SK-N-SH (cell line): ENCODE results near the gene CALN1. TPM values are rescaled to one million over a fixed set of nuclear protein-coding genes. Genes with fewer than 3 reads are reported as not detected.

ENCODE experiments used
- CTCF ChIA-PET: fragments of 300-600, 350-600 bp; formaldehyde crosslinking; extraction: SDS; loops from one replicate; lab custom pipeline; 2021; lab: Yijun Ruan, JAX
- POLR2A ChIA-PET: fragments of 350-600 bp; sonication (Branson Sonifier 250); formaldehyde crosslinking; extraction: SDS; loops from one replicate; lab custom pipeline; 2020; ENCODE audit warnings: antibody characterized with exemption, inconsistent platforms; lab: Yijun Ruan, JAX
- DNase-seq: peaks from one replicate; pipeline ENCODE4 v3.0.0; 2012
- H2AFZ ChIP-seq: fragments of 200-600 bp; sonication (generic); 2 replicates; pipeline ENCODE4 v1.8.1; 2016; ENCODE audit warnings: antibody characterized with exemption, mild to moderate bottlenecking, low read depth
- H3F3A ChIP-seq: fragments of 200-600 bp; sonication (generic); replicated peaks from 2 replicates; pipeline ENCODE3; 2016; ENCODE audit warnings: antibody characterized with exemption, mild to moderate bottlenecking; ENCODE audit not compliant: insufficient read depth
- H3K27ac ChIP-seq, 2 experiments: fragments of 200-500 bp in 1 of 2; fragments of 200-600 bp in 1 of 2; sonication (Bioruptor generic) in 1 of 2; sonication (generic), shearing (Covaris generic) in 1 of 2; 2 replicates each; pipeline versions ENCODE4 v1.5.1 to v1.6.1; 2014 to 2016; ENCODE audit warnings: low read depth in 2 of 2, inconsistent platforms in 1 of 2, low read length in 1 of 2, mild to moderate bottlenecking in 1 of 2, mixed read lengths in 1 of 2
- H3K27me3 ChIP-seq: fragments of 200-600 bp; sonication (generic), shearing (Covaris generic); 2 replicates; pipeline ENCODE4 v1.6.1; 2016; ENCODE audit warnings: mixed run types; ENCODE audit not compliant: insufficient read depth
- H3K36me3 ChIP-seq, 2 experiments: fragments of 200-500 bp in 1 of 2; fragments of 200-600 bp in 1 of 2; sonication (Bioruptor generic) in 1 of 2; sonication (generic) in 1 of 2; replicated peaks in 1 of 2; 2 replicates each; pipeline versions ENCODE3 to v1.5.1; 2014 to 2016; ENCODE audit warnings: low read length in 1 of 2, mild to moderate bottlenecking in 1 of 2; ENCODE audit not compliant: insufficient read depth in 2 of 2, control insufficient read depth in 1 of 2
- H3K4me1 ChIP-seq, 2 experiments: fragments of 200-500 bp in 1 of 2; fragments of 200-600 bp in 1 of 2; sonication (Bioruptor generic) in 1 of 2; sonication (generic), shearing (Covaris generic) in 1 of 2; 2 replicates each; pipeline versions ENCODE4 v1.5.1 to v1.6.1; 2014 to 2016; ENCODE audit warnings: low read depth in 1 of 2, low read length in 1 of 2, mixed run types in 1 of 2; ENCODE audit not compliant: insufficient read depth in 2 of 2, control insufficient read depth in 1 of 2
- H3K4me2 ChIP-seq: fragments of 200-600 bp; sonication (generic), shearing (Covaris generic); 2 replicates; pipeline ENCODE4 v1.6.1; 2017; ENCODE audit warnings: mixed run types
- H3K4me3 ChIP-seq, 2 experiments: fragments of 200-500 bp in 1 of 2; fragments of 200-600 bp in 1 of 2; sonication (Bioruptor generic) in 1 of 2; sonication (generic), shearing (Covaris generic) in 1 of 2; 2 replicates each; pipeline versions ENCODE4 v1.5.1 to v1.8.1; 2014 to 2016; ENCODE audit warnings: low read depth in 2 of 2, inconsistent platforms in 1 of 2, low read length in 1 of 2, mild to moderate bottlenecking in 1 of 2, mixed read lengths in 1 of 2, moderate library complexity in 1 of 2
- H3K79me2 ChIP-seq: fragments of 200-600 bp; sonication (generic); 2 replicates; pipeline ENCODE4 v1.8.1; 2017; ENCODE audit warnings: mild to moderate bottlenecking; ENCODE audit not compliant: insufficient read depth
- H3K9ac ChIP-seq: fragments of 200-600 bp; sonication (generic); 2 replicates; pipeline ENCODE4 v1.6.1; 2017; ENCODE audit warnings: mixed run types
- H3K9me2 ChIP-seq: fragments of 200-600 bp; sonication (generic); 2 replicates; pipeline ENCODE4 v1.6.1; 2017; ENCODE audit warnings: mixed run types
- H3K9me3 ChIP-seq: fragments of 200-600 bp; sonication (generic); 2 replicates; pipeline ENCODE4 v1.6.1; 2017; ENCODE audit warnings: mixed run types, mild to moderate bottlenecking, moderate library complexity
- H4K20me1 ChIP-seq: fragments of 200-600 bp; sonication (generic); 2 replicates; pipeline ENCODE4 v1.6.1; 2017; ENCODE audit warnings: mild to moderate bottlenecking, mixed run types; ENCODE audit not compliant: insufficient read depth
- EZH2phosphoT487 ChIP-seq: fragments of 200-600 bp; sonication (generic); IDR thresholded peaks from 2 replicates; pipeline ENCODE4 v1.6.1; 2017; ENCODE audit warnings: low read depth, mixed run types, mild to moderate bottlenecking, antibody characterized with exemption, moderate library complexity, borderline replicate concordance
- FOXJ3 ChIP-seq: sonication (generic); formaldehyde crosslinking; IDR thresholded peaks from 2 replicates; pipeline ENCODE4 v1.5.1; 2020; ENCODE audit warnings: mild to moderate bottlenecking, missing genetic modification reagents
- FOXM1 ChIP-seq: IDR thresholded peaks from 2 replicates; pipeline ENCODE4 v1.4.0; 2012; ENCODE audit warnings: low read depth, mild to moderate bottlenecking
- GABPA ChIP-seq: IDR thresholded peaks from 2 replicates; pipeline ENCODE4 v1.4.0; 2012; ENCODE audit warnings: low read depth, mild to moderate bottlenecking
- GATA2 ChIP-seq: sonication (generic); formaldehyde crosslinking; IDR thresholded peaks from 2 replicates; pipeline ENCODE4 v1.5.0; 2020; ENCODE audit warnings: mild to moderate bottlenecking, missing genetic modification reagents
- MEF2A ChIP-seq: IDR thresholded peaks from 2 replicates; pipeline ENCODE4 v1.4.0; 2012; ENCODE audit warnings: low read depth, borderline replicate concordance
- NFIC ChIP-seq: IDR thresholded peaks from 2 replicates; pipeline ENCODE4 v1.4.0; 2012; ENCODE audit warnings: borderline replicate concordance
- PBX3 ChIP-seq: IDR thresholded peaks from 2 replicates; pipeline ENCODE4; 2012
- POLR2AphosphoS5 ChIP-seq: IDR thresholded peaks from 2 replicates; pipeline ENCODE4 v1.6.1; 2012; ENCODE audit warnings: low read depth, low read length
- RFX5 ChIP-seq: IDR thresholded peaks from 2 replicates; pipeline ENCODE4 v1.6.1; 2012; ENCODE audit warnings: mild to moderate bottlenecking, improper control_type of control experiment, low read length
- RXRA ChIP-seq: IDR thresholded peaks from 2 replicates; pipeline ENCODE4 v1.4.0; 2012; ENCODE audit warnings: low read depth, mild to moderate bottlenecking, borderline replicate concordance
- SMC3 ChIP-seq: IDR thresholded peaks from 2 replicates; pipeline ENCODE4 v1.6.1; 2012; ENCODE audit warnings: low read depth, low read length, improper control_type of control experiment
- TAF1 ChIP-seq: IDR thresholded peaks from 2 replicates; pipeline ENCODE4 v1.6.1; 2012; ENCODE audit warnings: low read depth, mild to moderate bottlenecking, low read length, moderate library complexity, borderline replicate concordance
- YY1 ChIP-seq: IDR thresholded peaks from 2 replicates; pipeline ENCODE4 v1.4.0; 2012; ENCODE audit warnings: low read depth, mild to moderate bottlenecking
- WGBS: methylation state at CpG from one replicate; pipeline ENCODE4 v1.1.6; 2017; ENCODE audit warnings: low lambda C conversion rate; 5-methylcytosine and 5-hydroxymethylcytosine counted together
- polyA plus RNA-seq, 3 experiments: library from polyadenylated mRNA; depleted of rRNA; stranded (reverse); fragments of >200 nt; gene quantifications; 2 replicates each; pipeline ENCODE4 v1.2.3, GENCODE V29; 2012
- TF ChIP-seq, protein P1 (sequence below): fragments of 150-350 bp; IDR thresholded peaks from 2 replicates; pipeline ENCODE4 v1.6.1; 2017; ENCODE audit warnings: antibody characterized with exemption, low read length, low read depth, borderline replicate concordance

CALN1 gene
- polyA plus RNA-seq, 1 of the 3 experiments (the other 2 are of a cell fraction): not detected

GRCh38 chr7:72176875-72177274, 235.3 kb downstream of the CALN1 start:
- H3K9me2 ChIP-seq: no peaks in the 10 kb centered on the region
- H3F3A ChIP-seq: no peaks in the 10 kb centered on the region
- no peak overlapping the region for H2AFZ ChIP-seq
- no peak overlapping the region for H3K27ac ChIP-seq
- no peaks in the 10 kb centered on the region for H3K9me3 ChIP-seq
- no peaks in the 10 kb centered on the region for H4K20me1 ChIP-seq
- H3K36me3 ChIP-seq: no peaks in the 10 kb centered on the region
- H3K79me2 ChIP-seq: no peaks in the 10 kb centered on the region
- 0% methylated on average over 5 of the region's 5 CpGs for WGBS
- TF ChIP-seq YY1 (no peak), PBX3 (no peak), POLR2AphosphoS5 (no peak), MEF2A (no peak), TAF1 (no peak), GATA2 (CRISPR knock-in tag) (no peak), FOXM1 (no peak), SMC3 (no peak), FOXJ3 (CRISPR knock-in tag) (no peak), GABPA (no peak)
- CTCF ChIA-PET: no interaction called here
- H3K4me1 ChIP-seq: no peaks in the 10 kb centered on the region
- DNase-seq: no peak
- no peak overlapping the region for H3K4me2 ChIP-seq
- no peak overlapping the region for H3K9ac ChIP-seq
- H3K4me3 ChIP-seq: no peak overlapping the region
- no peaks in the 10 kb centered on the region for H3K27me3 ChIP-seq
- POLR2A ChIA-PET: no interaction called here

GRCh38 chr7:72170475-72170874, 241.7 kb downstream of the CALN1 start:
- H3K36me3 ChIP-seq: no peaks in the 10 kb centered on the region
- no peaks in the 10 kb centered on the region for H3F3A ChIP-seq
- no peak overlapping the region for H3K9ac ChIP-seq
- no peak for TF ChIP-seq EZH2phosphoT487
- TF ChIP-seq GATA2 (CRISPR knock-in tag): no peak
- TF ChIP-seq GABPA: no peak
- no peak for TF ChIP-seq NFIC
- TF ChIP-seq, protein P1, sequence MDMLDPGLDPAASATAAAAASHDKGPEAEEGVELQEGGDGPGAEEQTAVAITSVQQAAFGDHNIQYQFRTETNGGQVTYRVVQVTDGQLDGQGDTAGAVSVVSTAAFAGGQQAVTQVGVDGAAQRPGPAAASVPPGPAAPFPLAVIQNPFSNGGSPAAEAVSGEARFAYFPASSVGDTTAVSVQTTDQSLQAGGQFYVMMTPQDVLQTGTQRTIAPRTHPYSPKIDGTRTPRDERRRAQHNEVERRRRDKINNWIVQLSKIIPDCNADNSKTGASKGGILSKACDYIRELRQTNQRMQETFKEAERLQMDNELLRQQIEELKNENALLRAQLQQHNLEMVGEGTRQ: no peak
- no peak for TF ChIP-seq RFX5
- no peak for TF ChIP-seq RXRA
- no peak for TF ChIP-seq SMC3
- no peak overlapping the region for H3K4me2 ChIP-seq
- H3K4me3 ChIP-seq: no peak overlapping the region
- H3K27me3 ChIP-seq: no peaks in the 10 kb centered on the region
- 0% methylated on average over 3 of the region's 3 CpGs for WGBS
- H4K20me1 ChIP-seq: no peaks in the 10 kb centered on the region
- no peaks in the 10 kb centered on the region for H3K79me2 ChIP-seq
- H3K9me3 ChIP-seq: no peaks in the 10 kb centered on the region
- no peak for DNase-seq
- ChIA-PET CTCF (interaction anchor here (1.1 kb wide), 1 partner anchor 10 kb away, joined by 3 read pairs; no protein-coding TSS in a partner anchor), POLR2A (no interaction called here)
- no peak overlapping the region for H3K27ac ChIP-seq
- H3K9me2 ChIP-seq: no peaks in the 10 kb centered on the region
- no peak overlapping the region for H2AFZ ChIP-seq
- H3K4me1 ChIP-seq: no peaks in the 10 kb centered on the region
